ENCODE measurements around the gene NCOA6. TPM values are rescaled to one million over a fixed set of nuclear protein-coding genes. Genes with fewer than 3 reads are reported as not detected.

Gene NCOA6
- total and polyA plus RNA-seq, 4 donors: 18.6 to 49.6 (median 33.6) TPM

GRCh38 chr20:34834459-34834893 lies 9.0 kb upstream of the NCOA6 start:
- H3K4me3 ChIP-seq (ENCODE audit: low read depth, low read length): no peak overlapping the region
- no peaks in the 10 kb centered on the region for H3K36me3 ChIP-seq (ENCODE audit: control insufficient read depth, insufficient read depth, low read length)
- no peaks in the 10 kb centered on the region for H3K9me3 ChIP-seq (ENCODE audit: control insufficient read depth, insufficient read depth, low read length)
- H3K27me3 ChIP-seq (ENCODE audit: control insufficient read depth, insufficient read depth, low read length): no peaks in the 10 kb centered on the region
- 20% methylated on average over 1 of the region's 6 CpGs for WGBS (ENCODE audit: insufficient coverage)
- H3K27ac ChIP-seq (ENCODE audit: low read depth, low read length): no peak overlapping the region
- H3K4me1 ChIP-seq (ENCODE audit: control insufficient read depth, insufficient read depth, low read length): no peaks in the 10 kb centered on the region
- DNase-seq (ENCODE audit: low read depth in 4 of 6, low spot score in 6 of 6): peak in 4 of 6 donors; percentile 9 to 84 (median 42)

GRCh38 chr20:34831936-34832335 lies 6.5 kb upstream of the NCOA6 start:
- H3K36me3 ChIP-seq (ENCODE audit: control insufficient read depth, insufficient read depth, low read length): no peaks in the 10 kb centered on the region
- no peaks in the 10 kb centered on the region for H3K9me3 ChIP-seq (ENCODE audit: control insufficient read depth, insufficient read depth, low read length)
- no peak overlapping the region for H3K27ac ChIP-seq (ENCODE audit: low read depth, low read length)
- no peaks in the 10 kb centered on the region for H3K4me1 ChIP-seq (ENCODE audit: control insufficient read depth, insufficient read depth, low read length)
- H3K4me3 ChIP-seq (ENCODE audit: low read depth, low read length): no peak overlapping the region
- DNase-seq (ENCODE audit: low read depth in 4 of 6, low spot score in 6 of 6): no peak
- no peaks in the 10 kb centered on the region for H3K27me3 ChIP-seq (ENCODE audit: control insufficient read depth, insufficient read depth, low read length)
- WGBS (ENCODE audit: insufficient coverage): no CpG with 5 or more reads among the region's 5 CpGs

GRCh38 chr20:34829191-34829590 lies 3.7 kb upstream of the NCOA6 start:
- Histone ChIP-seq H3K4me1 (ENCODE audit: control insufficient read depth, insufficient read depth, low read length) (peaks cover 6% of the 10 kb centered on the region), H3K27ac (ENCODE audit: low read depth, low read length) (no peak overlapping the region), H3K4me3 (ENCODE audit: low read depth, low read length) (no peak overlapping the region), H3K27me3 (ENCODE audit: control insufficient read depth, insufficient read depth, low read length) (no peaks in the 10 kb centered on the region), H3K9me3 (ENCODE audit: control insufficient read depth, insufficient read depth, low read length) (no peaks in the 10 kb centered on the region), H3K36me3 (ENCODE audit: control insufficient read depth, insufficient read depth, low read length) (no peaks in the 10 kb centered on the region)
- WGBS (ENCODE audit: insufficient coverage): 100% methylated on average over 2 of the region's 3 CpGs
- DNase-seq (ENCODE audit: low read depth in 4 of 6, low spot score in 6 of 6): no peak

- DNase-seq (ENCODE audit: low read depth in 4 of 6, low spot score in 6 of 6): peak in 5 of 6 donors; percentile 35 to 87 (median 38)
- WGBS (ENCODE audit: insufficient coverage): under 1% methylated on average over 68 of the region's 68 CpGs
- Histone ChIP-seq H3K4me3 (ENCODE audit: low read depth, low read length) (peak overlapping the region; percentile 88), H3K9me3 (ENCODE audit: control insufficient read depth, insufficient read depth, low read length) (no peaks in the 10 kb centered on the region), H3K27ac (ENCODE audit: low read depth, low read length) (peak overlapping the region; percentile 88), H3K27me3 (ENCODE audit: control insufficient read depth, insufficient read depth, low read length) (no peaks in the 10 kb centered on the region), H3K4me1 (ENCODE audit: control insufficient read depth, insufficient read depth, low read length) (peaks cover 10% of the 10 kb centered on the region), H3K36me3 (ENCODE audit: control insufficient read depth, insufficient read depth, low read length) (no peaks in the 10 kb centered on the region)
These were observed 483 bp downstream of the NCOA6 start for GRCh38 chr20:34824806-34825529.

- peaks cover 10% of the 10 kb centered on the region for H3K4me1 ChIP-seq (ENCODE audit: control insufficient read depth, insufficient read depth, low read length)
- no peaks in the 10 kb centered on the region for H3K9me3 ChIP-seq (ENCODE audit: control insufficient read depth, insufficient read depth, low read length)
- DNase-seq (ENCODE audit: low read depth in 4 of 6, low spot score in 6 of 6): peak in 4 of 6 donors; percentile 9 to 76 (median 33)
- H3K4me3 ChIP-seq (ENCODE audit: low read depth, low read length): peak overlapping the region; percentile 88
- H3K36me3 ChIP-seq (ENCODE audit: control insufficient read depth, insufficient read depth, low read length): no peaks in the 10 kb centered on the region
- no peaks in the 10 kb centered on the region for H3K27me3 ChIP-seq (ENCODE audit: control insufficient read depth, insufficient read depth, low read length)
- WGBS (ENCODE audit: insufficient coverage): 0% methylated on average over 2 of the region's 2 CpGs
- peak overlapping the region; percentile 88 for H3K27ac ChIP-seq (ENCODE audit: low read depth, low read length)
These were observed 1.0 kb downstream of the NCOA6 start for GRCh38 chr20:34824452-34824805.

- Histone ChIP-seq H3K27me3 (ENCODE audit: control insufficient read depth, insufficient read depth, low read length) (no peaks in the 10 kb centered on the region), H3K9me3 (ENCODE audit: control insufficient read depth, insufficient read depth, low read length) (no peaks in the 10 kb centered on the region), H3K36me3 (ENCODE audit: control insufficient read depth, insufficient read depth, low read length) (no peaks in the 10 kb centered on the region), H3K4me3 (ENCODE audit: low read depth, low read length) (peak overlapping the region; percentile 88), H3K27ac (ENCODE audit: low read depth, low read length) (peak overlapping the region; percentile 88), H3K4me1 (ENCODE audit: control insufficient read depth, insufficient read depth, low read length) (peaks cover 10% of the 10 kb centered on the region)
- WGBS (ENCODE audit: insufficient coverage): 33% methylated on average over 1 of the region's 1 CpG
- no peak for DNase-seq (ENCODE audit: low read depth in 4 of 6, low spot score in 6 of 6)
These were observed 1.4 kb downstream of the NCOA6 start for GRCh38 chr20:34824026-34824425.

- Histone ChIP-seq H3K27me3 (ENCODE audit: control insufficient read depth, insufficient read depth, low read length) (no peaks in the 10 kb centered on the region), H3K27ac (ENCODE audit: low read depth, low read length) (no peak overlapping the region), H3K36me3 (ENCODE audit: control insufficient read depth, insufficient read depth, low read length) (no peaks in the 10 kb centered on the region), H3K4me1 (ENCODE audit: control insufficient read depth, insufficient read depth, low read length) (peaks cover 10% of the 10 kb centered on the region), H3K9me3 (ENCODE audit: control insufficient read depth, insufficient read depth, low read length) (no peaks in the 10 kb centered on the region), H3K4me3 (ENCODE audit: low read depth, low read length) (no peak overlapping the region)
- whole genome bisulfite sequencing (ENCODE audit: insufficient coverage): 100% methylated on average over 1 of the region's 8 CpGs
- DNase-seq (ENCODE audit: low read depth in 4 of 6, low spot score in 6 of 6): no peak
These were observed 4.5 kb downstream of the NCOA6 start for GRCh38 chr20:34820805-34821578.

GRCh38 chr20:34817801-34818200 lies 7.7 kb downstream of the NCOA6 start:
- H3K27ac ChIP-seq (ENCODE audit: low read depth, low read length): no peak overlapping the region
- WGBS (ENCODE audit: insufficient coverage): no CpG with 5 or more reads among the region's 2 CpGs

GRCh38 chr20:34817072-34817471 lies 8.4 kb downstream of the NCOA6 start:
- Histone ChIP-seq H3K27ac (ENCODE audit: low read depth, low read length) (no peak overlapping the region), H3K36me3 (ENCODE audit: control insufficient read depth, insufficient read depth, low read length) (no peaks in the 10 kb centered on the region), H3K27me3 (ENCODE audit: control insufficient read depth, insufficient read depth, low read length) (no peaks in the 10 kb centered on the region), H3K4me1 (ENCODE audit: control insufficient read depth, insufficient read depth, low read length) (no peaks in the 10 kb centered on the region), H3K4me3 (ENCODE audit: low read depth, low read length) (no peak overlapping the region), H3K9me3 (ENCODE audit: control insufficient read depth, insufficient read depth, low read length) (no peaks in the 10 kb centered on the region)
- no CpG with 5 or more reads among the region's 2 CpGs for WGBS (ENCODE audit: insufficient coverage)
- DNase-seq (ENCODE audit: low read depth in 4 of 6, low spot score in 6 of 6): no peak

More at GRCh38 chr20:34817801-34818200, 7.7 kb downstream of the NCOA6 start:
- DNase-seq (ENCODE audit: low read depth in 4 of 6, low spot score in 6 of 6): no peak
- H3K9me3 ChIP-seq (ENCODE audit: control insufficient read depth, insufficient read depth, low read length): no peaks in the 10 kb centered on the region
- H3K4me3 ChIP-seq (ENCODE audit: low read depth, low read length): no peak overlapping the region
- no peaks in the 10 kb centered on the region for H3K36me3 ChIP-seq (ENCODE audit: control insufficient read depth, insufficient read depth, low read length)
- H3K27me3 ChIP-seq (ENCODE audit: control insufficient read depth, insufficient read depth, low read length): no peaks in the 10 kb centered on the region
- H3K4me1 ChIP-seq (ENCODE audit: control insufficient read depth, insufficient read depth, low read length): no peaks in the 10 kb centered on the region

All from spinal cord (tissue), 10 donors.